ENCODE results near the gene SURF4.
A peak's percentile ranks its signal among the peaks of the same experiment; 100 is the strongest.

Gene SURF4

GRCh38 chr9:133375724-133376654, at the start of gene SURF4, which contains the start of gene STKLD1:
Gene SURF4, minus strand, starts transcription at chr9:133376060. Its CDS starts 91 bp downstream, at chr9:133375969.
Gene STKLD1, plus strand, starts transcription at chr9:133376366. Its CDS starts 108 bp downstream, at chr9:133376474.
- peak; percentile 84 for DNase-seq (ENCODE audit: low read depth, low spot score)

DNA sequence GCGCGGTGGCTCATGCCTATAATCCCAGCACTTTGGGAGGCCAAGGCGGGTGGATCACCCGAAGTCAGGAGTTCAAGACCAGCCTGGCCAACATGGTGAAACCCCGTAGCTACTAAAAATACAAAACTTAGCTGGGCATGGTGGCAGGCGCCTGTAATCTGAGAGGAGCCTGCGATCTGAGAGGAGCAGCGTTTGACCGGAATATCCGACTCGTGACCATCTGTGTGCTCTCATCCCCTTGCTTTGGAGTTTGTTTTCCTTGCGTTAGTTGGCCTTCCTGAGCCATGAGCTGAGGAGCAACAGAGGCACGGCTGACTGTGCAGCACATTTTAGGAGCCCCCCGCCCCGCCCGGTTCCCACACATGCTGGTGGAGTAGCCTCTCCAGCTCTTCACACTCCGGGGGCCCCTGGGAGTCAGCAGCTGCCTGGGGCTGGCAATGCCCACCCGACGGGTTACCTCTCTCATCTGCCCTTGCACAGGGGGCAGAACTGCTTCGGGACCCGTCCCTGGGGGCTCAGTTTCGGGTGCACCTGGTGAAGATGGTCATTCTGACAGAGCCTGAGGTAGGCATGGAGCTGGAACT, 49.3 kb upstream of the SURF4 start:
- DNase-seq (ENCODE audit: low read depth, low spot score) = no peak

- no peak for DNase-seq (ENCODE audit: low read depth, low spot score)
Measured at GRCh38 chr9:133424187-133424586, 48.3 kb upstream of the SURF4 start.

GRCh38 chr9:133423216-133423615, 47.4 kb upstream of the SURF4 start:
- no peak for DNase-seq (ENCODE audit: low read depth, low spot score)

DNA sequence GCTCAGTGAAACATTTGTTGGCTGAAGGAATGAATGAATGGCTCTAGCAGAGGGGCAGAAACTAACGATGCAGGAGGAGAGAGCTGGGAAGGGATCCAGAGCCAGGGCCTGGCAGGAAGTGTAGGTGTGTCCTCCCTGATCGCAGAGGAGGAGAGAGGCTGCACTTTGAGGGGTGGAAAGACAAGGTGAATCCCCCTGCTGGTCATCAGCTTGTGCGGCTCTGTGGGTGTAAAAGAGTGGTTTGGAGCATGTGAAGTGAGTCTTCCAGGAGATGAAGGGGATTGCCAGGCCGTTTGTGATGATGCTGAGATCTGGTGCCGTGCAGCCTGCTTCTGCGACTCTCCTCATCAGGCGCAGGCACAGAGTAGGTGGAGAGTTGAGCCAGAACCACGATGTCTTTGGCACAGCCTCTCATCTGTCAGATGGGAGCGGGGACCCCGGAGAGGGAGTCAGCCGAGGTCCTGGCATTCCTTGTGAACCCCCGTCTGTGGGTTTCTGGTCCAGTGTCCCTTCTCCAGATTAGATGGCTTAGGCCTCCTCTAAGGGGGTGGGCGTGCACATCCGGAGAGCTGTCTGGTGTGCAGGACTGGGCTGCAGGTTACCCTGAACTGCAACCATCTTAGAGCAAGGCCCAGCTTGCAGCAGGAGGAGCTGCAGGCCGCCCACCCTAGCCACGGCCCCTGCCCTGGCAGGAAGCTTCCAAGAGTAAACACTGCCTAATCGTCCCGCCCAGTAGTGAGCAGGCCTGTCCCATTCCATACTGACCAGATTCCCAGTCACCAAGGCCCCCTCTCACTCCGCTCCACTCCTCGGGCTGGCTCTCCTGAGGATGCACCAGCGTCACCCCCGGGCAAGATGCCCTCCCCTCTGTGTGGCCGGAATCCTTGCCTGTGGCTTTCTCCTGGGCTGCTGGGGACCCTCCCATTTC, 46.0 kb upstream of the SURF4 start, which contains the start of gene ADAMTS13:
ADAMTS13 (plus strand) TSS at position 753 of the 928 bp plus-strand sequence; CDS start at position 830, 77 bp downstream.
- no peak for DNase-seq (ENCODE audit: low read depth, low spot score)

DNA sequence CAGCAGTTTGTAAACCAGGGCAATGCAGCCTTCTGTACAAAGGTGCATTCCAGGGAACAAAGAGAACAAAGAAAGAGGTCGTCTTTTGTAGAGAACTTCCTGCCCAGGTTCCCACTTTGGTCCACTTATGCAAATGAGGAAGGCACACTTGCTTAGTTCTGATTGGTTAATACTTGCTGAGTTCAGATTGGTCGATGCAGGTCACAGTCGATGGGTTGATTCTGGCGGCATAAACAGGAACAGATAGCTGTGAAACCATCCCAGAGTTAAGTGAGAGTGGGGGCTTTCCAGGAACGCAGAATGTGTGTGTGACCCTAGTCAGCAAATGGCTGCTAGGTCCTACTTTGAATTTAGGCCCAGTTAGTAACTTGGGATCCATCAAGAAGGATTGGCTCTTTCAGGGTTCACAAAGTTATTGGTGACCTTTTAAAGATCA, 44.5 kb upstream of the SURF4 start:
- no peak for DNase-seq (ENCODE audit: low read depth, low spot score)

GRCh38 chr9:133419005-133419404, 43.1 kb upstream of the SURF4 start:
- DNase-seq (ENCODE audit: low read depth, low spot score) = no peak

GRCh38 chr9:133417541-133418461, 41.9 kb upstream of the SURF4 start, which contains the start of gene REXO4:
Gene REXO4, minus strand, starts transcription at chr9:133418010. Its CDS starts 166 bp downstream, at chr9:133417844.
- peak; percentile 63 for DNase-seq (ENCODE audit: low read depth, low spot score)

DNA sequence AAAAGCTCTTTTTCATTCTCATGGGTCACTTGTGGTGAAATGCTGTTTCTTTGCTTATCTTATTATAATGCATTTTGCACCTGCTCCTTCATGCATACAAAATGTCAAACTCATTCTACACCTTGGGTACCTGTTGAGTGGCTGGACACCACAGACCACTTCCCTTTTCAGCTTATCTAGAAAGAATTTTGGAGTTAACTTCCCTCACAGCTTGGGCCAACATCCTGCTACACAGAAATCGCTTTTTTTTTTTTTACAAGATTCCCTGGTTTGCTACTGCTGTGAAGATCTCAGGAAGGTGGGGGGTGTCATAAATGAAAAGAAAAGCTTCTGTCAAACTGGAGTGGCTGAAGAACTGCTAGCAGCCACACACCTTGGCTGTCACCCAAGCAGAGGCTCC, 39.3 kb upstream of the SURF4 start:
- no peak for DNase-seq (ENCODE audit: low read depth, low spot score)

GRCh38 chr9:133408042-133408441, 32.2 kb upstream of the SURF4 start:
- DNase-seq (ENCODE audit: low read depth, low spot score) = no peak

DNA sequence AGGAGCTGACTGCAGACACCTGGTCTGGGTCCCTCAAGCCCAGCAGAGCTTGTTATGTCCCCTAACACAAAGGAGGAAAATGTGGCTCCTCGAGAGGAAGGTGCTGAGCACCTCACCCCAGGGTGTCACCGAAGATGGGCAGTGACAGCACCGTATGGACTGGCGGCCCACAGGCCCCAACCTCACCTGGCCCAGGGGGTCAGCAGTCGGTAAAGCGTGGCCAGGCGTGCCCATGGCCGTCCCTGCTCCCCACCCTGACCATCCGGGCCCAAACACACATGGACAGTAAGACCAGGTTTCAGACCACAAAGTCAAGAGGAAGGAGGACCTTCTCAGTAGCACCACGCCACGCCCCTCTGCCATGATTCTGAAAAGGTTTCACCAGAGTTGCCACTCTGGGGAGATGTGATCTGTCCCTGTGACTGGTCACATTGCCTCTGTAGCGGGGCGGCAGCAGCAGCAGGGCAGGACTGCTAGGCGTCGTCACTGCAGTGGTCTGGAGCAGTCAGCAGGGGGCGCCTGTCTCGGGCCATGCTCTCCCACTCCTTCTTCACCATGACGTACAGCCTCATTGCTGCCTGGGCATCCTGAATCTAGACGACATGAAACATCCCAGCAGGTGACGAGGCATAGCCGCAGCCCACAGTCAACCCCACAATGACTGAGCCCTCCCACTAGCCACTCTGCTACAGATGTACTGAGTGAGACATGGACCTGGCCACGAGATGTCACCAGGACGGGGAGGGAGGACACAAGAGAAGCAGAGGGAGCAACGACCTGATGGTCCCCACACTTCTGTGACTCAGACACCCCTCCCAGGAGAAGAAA, 30.8 kb upstream of the SURF4 start:
- DNase-seq (ENCODE audit: low read depth, low spot score) = peak; percentile 49

DNA sequence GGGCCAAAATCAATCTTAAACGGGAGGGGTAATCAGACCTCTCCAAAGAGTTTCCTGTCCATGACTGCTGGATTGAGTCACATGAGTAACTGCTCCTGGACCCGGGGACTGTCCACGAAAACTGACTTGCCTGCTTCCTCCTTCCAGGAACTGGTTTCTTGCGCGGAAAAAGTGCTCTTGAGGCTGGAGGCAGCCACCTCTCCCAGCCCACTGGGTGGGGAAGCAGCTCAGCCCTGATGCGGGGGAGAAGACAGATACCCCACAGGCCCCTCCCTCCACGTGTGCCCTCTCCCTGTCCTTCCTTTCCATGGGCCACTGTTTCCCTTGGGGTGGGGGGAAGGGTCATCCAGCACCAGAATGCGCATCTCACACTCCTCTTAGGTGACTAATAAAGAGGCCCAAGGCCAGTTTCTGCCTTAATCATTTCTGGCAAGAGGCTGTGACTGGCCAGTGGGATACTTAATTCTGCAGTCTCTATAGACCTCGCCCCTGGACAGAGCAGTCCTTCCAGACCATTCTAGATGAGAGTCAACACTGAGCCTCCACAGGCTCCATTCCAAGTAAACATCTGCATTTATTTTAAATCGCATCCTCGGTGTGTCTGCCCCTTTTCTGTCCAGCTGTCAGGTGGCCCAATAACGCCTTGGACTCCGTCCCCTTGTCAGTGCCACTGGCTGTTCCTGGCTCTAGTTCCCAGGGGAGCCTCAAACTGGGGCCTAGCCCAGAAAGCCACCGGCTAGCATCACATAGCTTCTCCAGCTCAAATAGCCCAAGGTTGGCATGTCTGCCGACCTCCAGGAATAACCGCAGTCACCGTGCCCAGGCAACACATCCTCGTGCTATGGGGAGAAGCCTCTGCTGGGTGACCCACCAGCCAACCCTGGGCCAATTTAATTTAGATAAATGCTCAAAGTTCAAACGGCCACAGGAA, 29.9 kb upstream of the SURF4 start:
- DNase-seq (ENCODE audit: low read depth, low spot score) = no peak

DNA sequence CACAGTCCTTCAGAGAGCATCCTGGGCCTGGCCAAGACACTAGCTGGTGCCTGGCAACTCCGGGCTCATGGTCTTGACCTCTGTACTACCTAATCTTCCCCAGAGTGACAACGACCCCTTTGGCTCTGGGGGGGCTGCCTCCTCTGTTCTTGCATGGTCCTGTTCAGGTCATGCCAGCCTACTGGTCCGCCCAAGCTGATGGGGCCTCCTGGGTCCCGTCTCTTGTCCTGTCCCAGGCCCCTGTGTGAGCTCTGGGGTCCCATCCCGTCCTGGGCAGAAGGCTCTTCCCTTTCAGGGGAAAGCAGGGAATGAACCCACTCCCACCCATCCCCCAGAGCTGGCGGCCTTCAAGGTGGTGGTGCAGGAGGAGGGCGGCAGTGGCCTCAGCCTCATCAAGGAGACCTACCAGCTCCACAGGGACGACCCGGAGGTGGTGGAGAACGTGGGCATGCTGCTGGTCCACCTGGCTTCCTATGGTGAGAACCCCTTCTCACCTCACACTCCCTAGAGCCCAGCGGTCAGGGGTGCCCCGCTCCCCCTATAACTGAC, 28.7 kb upstream of the SURF4 start:
- no peak for DNase-seq (ENCODE audit: low read depth, low spot score)

DNA sequence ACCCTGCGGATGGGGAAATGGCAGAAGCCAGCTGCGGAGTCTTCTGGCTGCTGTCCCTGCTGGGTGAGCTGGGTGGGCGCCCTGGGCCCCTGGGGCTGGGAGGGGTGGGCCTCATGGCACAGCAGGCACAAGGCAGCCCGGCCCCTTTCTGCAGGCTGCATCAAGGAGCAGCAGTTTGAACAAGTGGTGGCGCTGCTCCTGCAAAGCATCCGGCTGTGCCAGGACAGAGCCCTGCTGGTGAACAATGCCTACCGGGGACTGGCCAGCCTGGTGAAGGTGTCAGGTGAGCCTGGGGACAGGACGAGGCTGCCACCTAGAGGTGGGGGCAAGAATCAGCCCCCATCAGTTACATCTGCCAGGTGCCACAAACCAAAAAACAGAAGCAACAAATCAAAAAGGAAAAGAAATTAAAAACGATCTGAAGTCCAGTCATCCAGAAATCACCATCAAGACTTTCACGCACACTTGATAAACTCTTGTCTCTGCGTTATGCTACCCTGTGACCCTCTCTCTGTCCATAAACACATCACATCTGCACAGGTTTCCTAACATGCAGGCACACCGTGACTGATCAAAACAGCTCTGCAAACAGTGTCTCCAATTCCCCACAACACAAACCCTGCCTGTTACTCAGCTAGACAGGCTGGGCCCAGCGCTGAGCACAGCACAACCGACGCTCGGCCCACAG, 28.1 kb upstream of the SURF4 start:
- DNase-seq (ENCODE audit: low read depth, low spot score) = peak; percentile 26

GRCh38 chr9:133402689-133403088, 26.8 kb upstream of the SURF4 start:
- no peak for DNase-seq (ENCODE audit: low read depth, low spot score)

DNA sequence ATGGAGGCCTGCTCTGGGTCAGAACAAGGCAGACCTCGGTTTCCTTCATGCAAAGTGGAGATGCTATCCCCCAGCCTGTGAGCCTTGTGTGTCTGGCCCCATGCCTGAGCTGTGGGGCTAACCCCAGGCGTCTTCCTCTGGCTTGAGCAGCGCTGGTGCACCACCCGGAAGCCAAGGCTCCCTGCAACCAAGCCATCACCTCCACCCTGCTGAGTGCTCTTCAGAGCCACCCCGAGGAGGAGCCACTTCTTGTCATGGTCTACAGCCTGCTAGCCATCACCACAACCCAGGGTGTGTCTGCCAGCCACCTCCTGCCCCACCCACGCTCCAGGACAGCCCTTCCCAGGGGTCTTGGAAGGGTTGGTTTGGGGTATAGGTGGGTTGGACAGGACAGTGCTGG, 25.7 kb upstream of the SURF4 start:
- no peak for DNase-seq (ENCODE audit: low read depth, low spot score)

- DNase-seq (ENCODE audit: low read depth, low spot score) = no peak
Measured at GRCh38 chr9:133400292-133400691, 24.4 kb upstream of the SURF4 start.

Data from activated CD4-positive, CD25-positive, alpha-beta regulatory T cell treated with anti-CD3 and anti-CD28 coated beads, Interleukin-2, amount 50 U/mL, for 16 hours (primary cell).